ENCODE data around the gene KRTAP10-4.

GRCh38 chr21:44544566-44544965, 29.0 kb upstream of the KRTAP10-4 start:
- no peak for TF ChIP-seq CTCF (IDR thresholded peaks at IDR 0.05)
- TF ChIP-seq POLR2A (IDR thresholded peaks at IDR 0.05) = no peak
